NT2/D1 (cell line): ENCODE measurements around the gene COBL.

Experiments used
- DNase-seq: peaks from one replicate; pipeline ENCODE4 v3.0.0-alpha.2; 2011; ENCODE audit warnings: low read depth, low spot score
- H3K27me3 ChIP-seq: 2 replicates; pipeline ENCODE4 v1.6.0; 2011; ENCODE audit warnings: mild to moderate bottlenecking; ENCODE audit not compliant: insufficient read length, insufficient read depth
- H3K36me3 ChIP-seq: 2 replicates; pipeline ENCODE4 v1.6.1; 2011; ENCODE audit warnings: mild to moderate bottlenecking, low read length, mixed read lengths; ENCODE audit not compliant: insufficient read depth, insufficient read length
- H3K4me1 ChIP-seq: 2 replicates; pipeline ENCODE4 v1.5.1; 2011; ENCODE audit not compliant: insufficient read depth, insufficient read length
- H3K4me3 ChIP-seq: 2 replicates; pipeline ENCODE4 v1.5.1; 2011; ENCODE audit warnings: low read depth; ENCODE audit not compliant: insufficient read length
- H3K9ac ChIP-seq: 2 replicates; pipeline ENCODE4 v1.6.0; 2011; ENCODE audit warnings: low read depth; ENCODE audit not compliant: insufficient read length
- H3K9me3 ChIP-seq: 2 replicates; pipeline ENCODE4 v1.5.1; 2011; ENCODE audit warnings: mild to moderate bottlenecking, low read length; ENCODE audit not compliant: insufficient read depth
- SUZ12 ChIP-seq: IDR thresholded peaks from 2 replicates; pipeline ENCODE4 v1.6.1; 2011; ENCODE audit not compliant: insufficient read length, insufficient read depth; ENCODE audit errors: extremely low read depth
- YY1 ChIP-seq: IDR thresholded peaks from 2 replicates; pipeline ENCODE4 v1.6.1; 2011; ENCODE audit not compliant: insufficient read length, insufficient read depth
- ZNF274 ChIP-seq: IDR thresholded peaks from 2 replicates; pipeline ENCODE4 v1.6.1; 2011; ENCODE audit warnings: mild to moderate bottlenecking, low read depth, low read length

Gene COBL

GRCh38 chr7:51325908-51326307 is 9.3 kb upstream of the COBL start:
- TF ChIP-seq SUZ12, result no peak
- TF ChIP-seq YY1, result no peak
- TF ChIP-seq ZNF274, result no peak
- peaks cover 12% of the 10 kb centered on the region for H3K4me1 ChIP-seq
- no peaks in the 10 kb centered on the region for H3K36me3 ChIP-seq
- H3K27me3 ChIP-seq, result no peaks in the 10 kb centered on the region
- DNase-seq, result no peak
- H3K4me3 ChIP-seq, result no peak overlapping the region
- no peaks in the 10 kb centered on the region for H3K9me3 ChIP-seq
- no peak overlapping the region for H3K9ac ChIP-seq

- Histone ChIP-seq H3K4me1 (peaks cover 12% of the 10 kb centered on the region), H3K9ac (no peak overlapping the region), H3K36me3 (no peaks in the 10 kb centered on the region), H3K9me3 (no peaks in the 10 kb centered on the region), H3K27me3 (no peaks in the 10 kb centered on the region), H3K4me3 (no peak overlapping the region)
- DNase-seq, result no peak
- TF ChIP-seq SUZ12 (no peak), ZNF274 (no peak), YY1 (no peak)
Observed at GRCh38 chr7:51325261-51325676, 8.7 kb upstream of the COBL start.

- Histone ChIP-seq H3K36me3 (no peaks in the 10 kb centered on the region), H3K9ac (peak overlapping the region; percentile 23), H3K4me3 (no peak overlapping the region), H3K9me3 (no peaks in the 10 kb centered on the region), H3K4me1 (peaks cover 15% of the 10 kb centered on the region), H3K27me3 (no peaks in the 10 kb centered on the region)
- TF ChIP-seq ZNF274 (no peak), SUZ12 (no peak), YY1 (no peak)
- no peak for DNase-seq
Observed at GRCh38 chr7:51324206-51324898, 7.7 kb upstream of the COBL start.

GRCh38 chr7:51321961-51322515 is 5.4 kb upstream of the COBL start:
- no peak overlapping the region for H3K9ac ChIP-seq
- no peaks in the 10 kb centered on the region for H3K9me3 ChIP-seq
- H3K27me3 ChIP-seq, result peaks cover 17% of the 10 kb centered on the region
- TF ChIP-seq YY1, result no peak
- TF ChIP-seq ZNF274, result no peak
- TF ChIP-seq SUZ12, result no peak
- peaks cover 26% of the 10 kb centered on the region for H3K4me1 ChIP-seq
- no peak for DNase-seq
- no peaks in the 10 kb centered on the region for H3K36me3 ChIP-seq
- no peak overlapping the region for H3K4me3 ChIP-seq

GRCh38 chr7:51318886-51319579 is 2.4 kb upstream of the COBL start:
- Histone ChIP-seq H3K27me3 (peaks cover 40% of the 10 kb centered on the region), H3K36me3 (no peaks in the 10 kb centered on the region), H3K4me3 (no peak overlapping the region), H3K9me3 (no peaks in the 10 kb centered on the region), H3K4me1 (peaks cover 18% of the 10 kb centered on the region), H3K9ac (no peak overlapping the region)
- no peak for DNase-seq
- TF ChIP-seq YY1 (no peak), ZNF274 (no peak), SUZ12 (no peak)

- no peak for DNase-seq
- peaks cover 49% of the 10 kb centered on the region for H3K27me3 ChIP-seq
- H3K9me3 ChIP-seq, result no peaks in the 10 kb centered on the region
- H3K9ac ChIP-seq, result peak overlapping the region; percentile 33
- H3K36me3 ChIP-seq, result no peaks in the 10 kb centered on the region
- peak overlapping the region; percentile 44 for H3K4me3 ChIP-seq
- peaks cover 18% of the 10 kb centered on the region for H3K4me1 ChIP-seq
- TF ChIP-seq SUZ12 (no peak), ZNF274 (no peak), YY1 (no peak)
Observed at GRCh38 chr7:51318001-51318400, 1.4 kb upstream of the COBL start.

GRCh38 chr7:51317582-51317910 is 937 bp upstream of the COBL start:
- H3K36me3 ChIP-seq, result no peaks in the 10 kb centered on the region
- H3K9me3 ChIP-seq, result no peaks in the 10 kb centered on the region
- peak overlapping the region; percentile 66 for H3K9ac ChIP-seq
- peak overlapping the region; percentile 44 for H3K4me3 ChIP-seq
- TF ChIP-seq YY1 (no peak), SUZ12 (no peak), ZNF274 (no peak)
- peaks cover 18% of the 10 kb centered on the region for H3K4me1 ChIP-seq
- peaks cover 49% of the 10 kb centered on the region for H3K27me3 ChIP-seq
- no peak for DNase-seq

- no peaks in the 10 kb centered on the region for H3K36me3 ChIP-seq
- H3K9ac ChIP-seq, result peak overlapping the region; percentile 76
- H3K9me3 ChIP-seq, result no peaks in the 10 kb centered on the region
- peaks cover 49% of the 10 kb centered on the region for H3K27me3 ChIP-seq
- H3K4me1 ChIP-seq, result peaks cover 15% of the 10 kb centered on the region
- H3K4me3 ChIP-seq, result peak overlapping the region; percentile 73
- TF ChIP-seq SUZ12 (no peak), YY1 (no peak)
- no peak for DNase-seq
Observed at GRCh38 chr7:51316262-51316665, 345 bp downstream of the COBL start.
